Measurements from ENCODE around the gene ENPEP. TPM values are rescaled to one million over a fixed set of nuclear protein-coding genes. Genes with fewer than 3 reads are reported as not detected.

The ENPEP gene
- total RNA-seq, 3 donors from 2014 or later, result 5.0 to 10.2 (median 9.8) TPM

GRCh38 chr4:110587666-110588285 lies 111.8 kb downstream of the ENPEP start:
- no peaks in the 10 kb centered on the region for H3K36me3 ChIP-seq
- H3K4me1 ChIP-seq, result peaks cover 0 to 6% of the 10 kb centered on the region in 2 donors

GRCh38 chr4:110589297-110589696 lies 113.3 kb downstream of the ENPEP start:
- intact Hi-C loops (cut with DNase I; ENCODE audit: low total_unique reads), result no loop called here

More at GRCh38 chr4:110587666-110588285, 111.8 kb downstream of the ENPEP start:
- no peaks in the 10 kb centered on the region for H3K9me3 ChIP-seq
- no peak for DNase-seq (ENCODE audit: low spot score in 2 of 2)
- no peaks in the 10 kb centered on the region for H3K27me3 ChIP-seq
- no peak overlapping the region for H3K4me3 ChIP-seq
- intact Hi-C loops (cut with DNase I; ENCODE audit: low total_unique reads), result no loop called here
- TF ChIP-seq POLR2A (IDR thresholded peaks at IDR 0.05) (no peak), CTCF (IDR thresholded peaks at IDR 0.05) (no peak), POLR2AphosphoS5 (IDR thresholded peaks at IDR 0.05) (no peak)
- no peak overlapping the region for H3K27ac ChIP-seq

GRCh38 chr4:110595583-110595982 lies 119.6 kb downstream of the ENPEP start:
- Histone ChIP-seq H3K27ac (no peak overlapping the region), H3K4me1 (no peaks in the 10 kb centered on the region), H3K9me3 (peaks cover 3 to 22% of the 10 kb centered on the region in 2 donors), H3K27me3 (no peaks in the 10 kb centered on the region), H3K36me3 (no peaks in the 10 kb centered on the region), H3K4me3 (no peak overlapping the region)
- intact Hi-C loops (cut with DNase I; ENCODE audit: low total_unique reads), result no loop called here
- no peak for DNase-seq (ENCODE audit: low spot score in 2 of 2)
- TF ChIP-seq POLR2AphosphoS5 (IDR thresholded peaks at IDR 0.05), result no peak
- TF ChIP-seq CTCF (IDR thresholded peaks at IDR 0.05), result no peak
- no peak for TF ChIP-seq POLR2A (IDR thresholded peaks at IDR 0.05)

More at GRCh38 chr4:110589297-110589696, 113.3 kb downstream of the ENPEP start:
- no peaks in the 10 kb centered on the region for H3K9me3 ChIP-seq
- no peaks in the 10 kb centered on the region for H3K27me3 ChIP-seq
- H3K36me3 ChIP-seq, result no peaks in the 10 kb centered on the region
- no peak for DNase-seq (ENCODE audit: low spot score in 2 of 2)
- H3K27ac ChIP-seq, result no peak overlapping the region
- no peak overlapping the region for H3K4me3 ChIP-seq
- TF ChIP-seq POLR2A (IDR thresholded peaks at IDR 0.05), result no peak
- TF ChIP-seq POLR2AphosphoS5 (IDR thresholded peaks at IDR 0.05), result no peak
- no peak for TF ChIP-seq CTCF (IDR thresholded peaks at IDR 0.05)
- peaks cover 0 to 6% of the 10 kb centered on the region in 2 donors for H3K4me1 ChIP-seq

GRCh38 chr4:110596431-110596830 lies 120.5 kb downstream of the ENPEP start:
- H3K27ac ChIP-seq, result no peak overlapping the region
- H3K27me3 ChIP-seq, result no peaks in the 10 kb centered on the region
- H3K36me3 ChIP-seq, result no peaks in the 10 kb centered on the region
- peaks cover 3 to 22% of the 10 kb centered on the region in 2 donors for H3K9me3 ChIP-seq
- no peak for TF ChIP-seq POLR2AphosphoS5 (IDR thresholded peaks at IDR 0.05)
- no peak for TF ChIP-seq CTCF (IDR thresholded peaks at IDR 0.05)
- no peak for TF ChIP-seq POLR2A (IDR thresholded peaks at IDR 0.05)
- no peak for DNase-seq (ENCODE audit: low spot score in 2 of 2)
- no peaks in the 10 kb centered on the region for H3K4me1 ChIP-seq
- H3K4me3 ChIP-seq, result no peak overlapping the region
- intact Hi-C loops (cut with DNase I; ENCODE audit: low total_unique reads), result no loop called here

- TF ChIP-seq POLR2AphosphoS5 (IDR thresholded peaks at IDR 0.05), result no peak
- TF ChIP-seq CTCF (IDR thresholded peaks at IDR 0.05), result no peak
- TF ChIP-seq POLR2A (IDR thresholded peaks at IDR 0.05), result no peak
- DNase-seq (ENCODE audit: low spot score in 2 of 2), result no peak
- Histone ChIP-seq H3K4me3 (no peak overlapping the region), H3K9me3 (peaks cover 3 to 22% of the 10 kb centered on the region in 2 donors), H3K4me1 (no peaks in the 10 kb centered on the region), H3K36me3 (no peaks in the 10 kb centered on the region), H3K27ac (no peak overlapping the region), H3K27me3 (no peaks in the 10 kb centered on the region)
- intact Hi-C loops (cut with DNase I; ENCODE audit: low total_unique reads), result no loop called here
Measured at GRCh38 chr4:110597582-110597981, 121.6 kb downstream of the ENPEP start.
